SU-DHL-6 (cell line): Measurements from ENCODE around the gene LCMT1.

Experiments used
- H2AFZ ChIP-seq: fragments of 200-600 bp; sonication (generic); 2 replicates; pipeline ENCODE4 v1.6.1; 2014; ENCODE audit warnings: low read depth, mild to moderate bottlenecking, moderate library complexity, mixed read lengths, antibody characterized with exemption, low read length; ENCODE audit not compliant: severe bottlenecking
- H3F3A ChIP-seq: fragments of 200-600 bp; shearing (Covaris generic); 2 replicates; pipeline ENCODE4 v1.6.0; 2016; ENCODE audit warnings: antibody characterized with exemption, mild to moderate bottlenecking; ENCODE audit not compliant: insufficient read depth
- H3K27ac ChIP-seq: fragments of 200-600 bp; sonication (generic); 2 replicates; pipeline ENCODE4 v1.5.1; 2016; ENCODE audit warnings: low read depth, mild to moderate bottlenecking, low read length, moderate library complexity, mixed read lengths
- H3K27me3 ChIP-seq: fragments of 200-600 bp; sonication (generic), shearing (Covaris generic); 2 replicates; pipeline ENCODE4 v1.6.0; 2014; ENCODE audit warnings: mild to moderate bottlenecking, low read length
- H3K36me3 ChIP-seq: fragments of 200-600 bp; sonication (generic); 2 replicates; pipeline ENCODE4 v1.6.1; 2014; ENCODE audit warnings: mild to moderate bottlenecking, low read length, mixed read lengths
- H3K4me2 ChIP-seq: fragments of 300-600, 200-600 bp; shearing (Covaris generic), sonication (generic); 2 replicates; pipeline ENCODE4 v1.6.0; 2014; ENCODE audit warnings: low read length, low read depth, mild to moderate bottlenecking; ENCODE audit not compliant: poor library complexity, severe bottlenecking
- H3K4me3 ChIP-seq: fragments of 200-600 bp; sonication (generic); 2 replicates; pipeline ENCODE4 v1.5.1; 2014; ENCODE audit warnings: antibody characterized with exemption, low read length, mild to moderate bottlenecking, mixed read lengths; ENCODE audit not compliant: insufficient read depth, poor library complexity, severe bottlenecking
- H3K79me2 ChIP-seq: fragments of 200-600 bp; sonication (generic); 2 replicates; pipeline ENCODE4 v1.6.1; 2014; ENCODE audit warnings: mild to moderate bottlenecking, low read length, moderate library complexity; ENCODE audit not compliant: insufficient read depth
- H3K9ac ChIP-seq: fragments of 200-600 bp; sonication (generic); 2 replicates; pipeline ENCODE4 v1.7.0; 2014; ENCODE audit warnings: mild to moderate bottlenecking, low read length
- H3K9me2 ChIP-seq: fragments of 200-600 bp; sonication (generic); replicated peaks from 2 replicates; pipeline ENCODE4 v1.6.1; 2014; ENCODE audit warnings: low read length; ENCODE audit not compliant: insufficient read depth
- H3K9me3 ChIP-seq: fragments of 200-600 bp; sonication (generic); 2 replicates; pipeline ENCODE4 v1.6.1; 2014; ENCODE audit warnings: low read length, mixed read lengths; ENCODE audit not compliant: insufficient read depth
- H4K20me1 ChIP-seq: fragments of 200-600 bp; sonication (generic); 2 replicates; pipeline ENCODE4 v1.6.1; 2014; ENCODE audit warnings: low read depth, mild to moderate bottlenecking, antibody characterized with exemption, low read length, moderate library complexity, mixed read lengths
- EZH2phosphoT487 ChIP-seq: fragments of 200-600 bp; sonication (generic), shearing (Covaris generic); conservative IDR thresholded peaks from 2 replicates; pipeline ENCODE4 v1.6.1; 2018; ENCODE audit warnings: mild to moderate bottlenecking, antibody characterized with exemption, low read length, moderate library complexity, mixed read lengths
- TF ChIP-seq, protein P1 (sequence below): fragments of 200-600 bp; sonication (generic); IDR thresholded peaks from one replicate; pipeline ENCODE4 v1.5.1; 2017; ENCODE audit warnings: antibody characterized with exemption, mild to moderate bottlenecking, low read length, moderate library complexity; ENCODE audit not compliant: insufficient read depth, poor library complexity, severe bottlenecking

LCMT1 gene

DNA sequence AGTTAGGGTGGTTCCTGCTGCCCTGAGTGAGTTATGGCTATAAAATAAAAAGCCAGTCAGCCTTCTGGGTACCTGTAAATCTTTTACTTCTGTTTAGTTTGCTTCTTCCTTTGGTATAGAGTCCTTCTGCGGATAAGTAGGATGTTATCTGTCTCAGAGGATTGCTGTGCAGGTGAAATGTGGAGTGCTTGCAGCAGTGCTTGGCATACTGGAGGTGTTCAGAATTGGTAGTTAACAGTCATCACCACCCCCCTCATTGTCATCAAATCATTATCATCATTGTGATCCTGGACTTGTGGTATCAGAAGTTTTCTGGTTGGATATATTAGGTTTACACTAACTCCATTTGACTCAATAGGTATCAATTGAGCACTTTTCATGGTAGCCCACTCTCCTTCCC is 2.6 kb downstream of the LCMT1 start:
- Histone ChIP-seq H3K9me3 (no peaks in the 10 kb centered on the region), H3K36me3 (no peaks in the 10 kb centered on the region), H3K27me3 (no peaks in the 10 kb centered on the region), H3K27ac (no peak overlapping the region), H3K4me2 (no peak overlapping the region), H3F3A (no peaks in the 10 kb centered on the region), H3K9ac (no peak overlapping the region), H3K4me3 (no peak overlapping the region), H3K79me2 (peaks cover 19% of the 10 kb centered on the region), H3K9me2 (no peaks in the 10 kb centered on the region), H2AFZ (no peak overlapping the region), H4K20me1 (no peaks in the 10 kb centered on the region)
- TF ChIP-seq, protein P1, sequence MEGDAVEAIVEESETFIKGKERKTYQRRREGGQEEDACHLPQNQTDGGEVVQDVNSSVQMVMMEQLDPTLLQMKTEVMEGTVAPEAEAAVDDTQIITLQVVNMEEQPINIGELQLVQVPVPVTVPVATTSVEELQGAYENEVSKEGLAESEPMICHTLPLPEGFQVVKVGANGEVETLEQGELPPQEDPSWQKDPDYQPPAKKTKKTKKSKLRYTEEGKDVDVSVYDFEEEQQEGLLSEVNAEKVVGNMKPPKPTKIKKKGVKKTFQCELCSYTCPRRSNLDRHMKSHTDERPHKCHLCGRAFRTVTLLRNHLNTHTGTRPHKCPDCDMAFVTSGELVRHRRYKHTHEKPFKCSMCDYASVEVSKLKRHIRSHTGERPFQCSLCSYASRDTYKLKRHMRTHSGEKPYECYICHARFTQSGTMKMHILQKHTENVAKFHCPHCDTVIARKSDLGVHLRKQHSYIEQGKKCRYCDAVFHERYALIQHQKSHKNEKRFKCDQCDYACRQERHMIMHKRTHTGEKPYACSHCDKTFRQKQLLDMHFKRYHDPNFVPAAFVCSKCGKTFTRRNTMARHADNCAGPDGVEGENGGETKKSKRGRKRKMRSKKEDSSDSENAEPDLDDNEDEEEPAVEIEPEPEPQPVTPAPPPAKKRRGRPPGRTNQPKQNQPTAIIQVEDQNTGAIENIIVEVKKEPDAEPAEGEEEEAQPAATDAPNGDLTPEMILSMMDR, result no peak
- no peak for TF ChIP-seq EZH2phosphoT487

DNA sequence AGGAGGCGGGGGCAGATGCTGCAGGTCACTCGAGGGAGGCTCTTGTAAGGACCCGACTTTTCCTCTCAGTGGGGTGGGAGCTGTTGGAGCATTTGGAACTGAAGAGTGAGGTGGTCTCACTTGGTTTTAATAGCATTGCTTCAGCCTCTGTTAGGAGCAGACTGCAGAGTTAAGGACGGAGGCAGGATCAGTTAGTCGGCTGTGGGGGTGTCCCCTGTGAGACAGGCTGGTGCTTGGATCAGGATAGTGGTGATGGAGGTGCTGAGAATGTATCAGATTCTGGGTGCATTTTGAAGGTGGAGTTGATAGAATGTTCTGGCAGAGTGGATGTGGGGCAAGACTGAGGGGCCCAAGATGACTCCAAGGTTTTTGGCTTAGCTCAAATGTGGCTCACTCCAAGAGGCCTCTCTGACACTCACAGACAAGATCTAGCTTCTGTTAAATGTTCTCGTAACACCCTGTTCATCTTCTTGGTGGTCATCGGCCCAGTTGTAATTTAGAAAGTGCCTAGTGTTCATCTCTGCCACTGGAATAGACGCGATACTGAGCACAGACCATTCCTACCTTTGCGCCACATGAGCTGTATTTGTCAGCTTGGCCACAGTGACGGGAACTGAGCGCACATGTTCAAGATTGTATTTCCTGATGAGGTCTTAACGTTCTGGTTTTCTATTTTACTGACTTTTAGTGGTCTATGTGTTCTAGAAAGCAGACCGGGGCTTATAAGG is 7.5 kb downstream of the LCMT1 start:
- H3K9ac ChIP-seq, result no peak overlapping the region
- no peaks in the 10 kb centered on the region for H3K36me3 ChIP-seq
- H3K27ac ChIP-seq, result no peak overlapping the region
- H3K9me2 ChIP-seq, result no peaks in the 10 kb centered on the region
- H2AFZ ChIP-seq, result no peak overlapping the region
- H3F3A ChIP-seq, result no peaks in the 10 kb centered on the region
- H3K79me2 ChIP-seq, result peaks cover 7% of the 10 kb centered on the region; the same call in 1 of the 2 replicates
- H3K27me3 ChIP-seq, result no peaks in the 10 kb centered on the region
- H3K9me3 ChIP-seq, result no peaks in the 10 kb centered on the region
- TF ChIP-seq, protein P1, result no peak
- TF ChIP-seq EZH2phosphoT487, result no peak
- H4K20me1 ChIP-seq, result no peaks in the 10 kb centered on the region
- no peak overlapping the region for H3K4me3 ChIP-seq
- no peak overlapping the region for H3K4me2 ChIP-seq

DNA sequence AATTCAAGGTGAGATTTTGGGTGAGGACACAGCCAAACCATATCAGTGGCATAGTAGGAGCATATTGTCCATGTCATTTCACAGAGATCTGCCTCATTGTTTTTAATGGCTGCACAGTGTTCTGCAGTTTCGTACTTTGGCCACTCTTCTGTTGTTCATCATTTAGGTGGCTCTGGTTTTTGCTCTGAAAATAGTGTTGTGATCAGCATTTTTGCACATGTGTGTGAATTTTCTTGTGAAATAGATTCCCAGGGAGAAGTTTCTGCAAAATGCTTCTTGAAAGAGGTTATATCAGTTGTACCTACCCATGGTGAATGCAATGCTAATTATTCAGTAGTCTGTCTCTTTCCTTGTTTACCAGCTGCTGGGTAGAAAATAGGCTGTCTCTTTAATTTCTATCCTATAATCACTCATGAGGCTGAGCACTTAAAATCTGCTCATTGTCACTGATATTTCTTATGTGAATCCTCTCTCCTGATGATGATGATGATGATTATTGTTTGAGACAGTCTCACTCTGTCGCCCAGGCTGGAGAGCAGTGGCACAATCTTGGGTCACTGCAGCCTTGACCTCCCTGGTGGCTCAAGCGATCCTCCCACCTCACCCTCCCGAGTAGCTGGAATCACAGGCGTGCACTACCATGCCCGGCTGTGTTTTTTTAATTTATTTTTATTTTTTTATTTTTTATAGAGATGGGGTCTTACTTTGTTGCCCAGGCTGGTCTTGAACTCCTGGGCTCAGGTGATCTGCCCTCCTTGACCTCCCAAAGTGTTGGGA is 10.5 kb downstream of the LCMT1 start:
- Histone ChIP-seq H3K27me3 (no peaks in the 10 kb centered on the region), H3F3A (no peaks in the 10 kb centered on the region), H3K79me2 (no peaks in the 10 kb centered on the region), H4K20me1 (no peaks in the 10 kb centered on the region), H3K4me2 (no peak overlapping the region), H3K27ac (no peak overlapping the region), H3K4me3 (no peak overlapping the region), H3K9me2 (no peaks in the 10 kb centered on the region), H2AFZ (no peak overlapping the region), H3K36me3 (no peaks in the 10 kb centered on the region), H3K9me3 (no peaks in the 10 kb centered on the region), H3K9ac (no peak overlapping the region)
- TF ChIP-seq, protein P1, result no peak
- no peak for TF ChIP-seq EZH2phosphoT487
